Activated CD8-positive, alpha-beta T cell treated with anti-CD3 and anti-CD28 coated beads for 36 hours (primary cell): ENCODE results near the gene AIFM2. TPM values are rescaled to one million over a fixed set of nuclear protein-coding genes. Genes with fewer than 3 reads are reported as not detected.

Source experiments
- ATAC-seq: fragments of 200-7000 bp; cut with Tn5 transposase; one replicate; pipeline ENCODE4 v1.10.0; 2021; ENCODE audit warnings: mild to moderate bottlenecking, moderate library complexity
- CTCF ChIA-PET: fragments of 350-600 bp; sonication (Branson Sonifier 250); formaldehyde crosslinking; loops from one replicate; lab custom pipeline; 2021; ENCODE audit warnings: antibody characterized with exemption; lab: Charles Lee
- POLR2A ChIA-PET: fragments of 350-600 bp; sonication (Branson Sonifier 250); formaldehyde crosslinking; loops from one replicate; lab custom pipeline; 2021; ENCODE audit warnings: antibody characterized with exemption; lab: Charles Lee
- DNase-seq: peaks from one replicate; pipeline ENCODE4 v3.0.0-alpha.2; 2020
- H3K27ac Mint-ChIP-seq: one replicate; pipeline ENCODE4 v1.8.0; 2021; ENCODE audit warnings: mild to moderate bottlenecking, mixed read lengths
- H3K27me3 Mint-ChIP-seq: one replicate; pipeline ENCODE4 v1.8.0; 2021; ENCODE audit warnings: mixed read lengths
- H3K36me3 Mint-ChIP-seq: one replicate; pipeline ENCODE4 v1.8.0; 2021; ENCODE audit warnings: low read depth, mixed read lengths
- H3K4me1 Mint-ChIP-seq: one replicate; pipeline ENCODE4 v1.8.0; 2021; ENCODE audit warnings: low read depth, mixed read lengths
- H3K4me3 Mint-ChIP-seq: one replicate; pipeline ENCODE4 v1.8.0; 2021; ENCODE audit warnings: mild to moderate bottlenecking, moderate library complexity, mixed read lengths
- H3K9me3 Mint-ChIP-seq: one replicate; pipeline ENCODE4 v1.8.0; 2021; ENCODE audit warnings: mixed read lengths
- CTCF ChIP-seq: fragments of 200-600 bp; IDR thresholded peaks from one replicate; pipeline ENCODE4 v1.8.0; 2022; ENCODE audit warnings: antibody characterized with exemption, mild to moderate bottlenecking
- intact Hi-C: fragments of 100-400 bp; cut with micrococcal nuclease; formaldehyde crosslinking; loops from one replicate; pipeline ENCODE4 v1.10.0; 2022
- total RNA-seq, 2 experiments: library from RNA; stranded (reverse); gene quantifications; one replicate each; pipeline ENCODE4 v1.2.3, GENCODE V29; 2021

AIFM2 gene
- total RNA-seq, 2 experiments from 2014 or later, result 6.3 to 8.2 TPM

GRCh38 chr10:70090951-70091350 lies 41.7 kb downstream of the AIFM2 start:
- POLR2A ChIA-PET, result no interaction called here
- no peak for ATAC-seq
- peaks cover 4% of the 10 kb centered on the region for H3K36me3 Mint-ChIP-seq

GRCh38 chr10:70090013-70090412 lies 42.6 kb downstream of the AIFM2 start:
- H3K27ac Mint-ChIP-seq, result no peak overlapping the region
- TF ChIP-seq CTCF, result no peak

More at GRCh38 chr10:70090951-70091350, 41.7 kb downstream of the AIFM2 start:
- H3K27me3 Mint-ChIP-seq, result no peaks in the 10 kb centered on the region
- intact Hi-C loops, result no loop called here
- H3K27ac Mint-ChIP-seq, result no peak overlapping the region
- no peak overlapping the region for H3K4me3 Mint-ChIP-seq
- H3K9me3 Mint-ChIP-seq, result no peaks in the 10 kb centered on the region
- no peak for TF ChIP-seq CTCF
- CTCF ChIA-PET, result interaction anchor here (1.2 to 7.5 kb wide), 2 partner anchors 17 to 26 kb away, joined by 4 to 99 read pairs; no protein-coding TSS in a partner anchor
- no peak for DNase-seq
- peaks cover 38% of the 10 kb centered on the region for H3K4me1 Mint-ChIP-seq

GRCh38 chr10:70088308-70088698 lies 44.3 kb downstream of the AIFM2 start:
- ATAC-seq, result no peak
- Mint-ChIP-seq H3K4me1 (peaks cover 17% of the 10 kb centered on the region), H3K9me3 (no peaks in the 10 kb centered on the region), H3K4me3 (no peak overlapping the region), H3K27me3 (no peaks in the 10 kb centered on the region), H3K36me3 (no peaks in the 10 kb centered on the region), H3K27ac (no peak overlapping the region)
- intact Hi-C loops, result no loop called here
- POLR2A ChIA-PET, result no interaction called here
- DNase-seq, result no peak
- CTCF ChIA-PET, result interaction anchor here (1.0 kb wide), 1 partner anchor 28 kb away, joined by 4 read pairs; no protein-coding TSS in a partner anchor
- TF ChIP-seq CTCF, result no peak

More at GRCh38 chr10:70090013-70090412, 42.6 kb downstream of the AIFM2 start:
- DNase-seq (no peak), ATAC-seq (no peak)
- Mint-ChIP-seq H3K27me3 (no peaks in the 10 kb centered on the region), H3K9me3 (no peaks in the 10 kb centered on the region), H3K4me1 (peaks cover 33% of the 10 kb centered on the region), H3K36me3 (peaks cover 3% of the 10 kb centered on the region), H3K4me3 (no peak overlapping the region)
- POLR2A ChIA-PET, result no interaction called here
- intact Hi-C loops, result no loop called here
- CTCF ChIA-PET, result interaction anchor here (0.7 to 1.2 kb wide), 2 partner anchors 18 to 25 kb away, joined by 3 to 4 read pairs; no protein-coding TSS in a partner anchor

- intact Hi-C loops, result no loop called here
- no peaks in the 10 kb centered on the region for H3K36me3 Mint-ChIP-seq
- H3K27ac Mint-ChIP-seq, result no peak overlapping the region
- TF ChIP-seq CTCF, result no peak
- no peak overlapping the region for H3K4me3 Mint-ChIP-seq
- ATAC-seq (no peak), DNase-seq (no peak)
- no peaks in the 10 kb centered on the region for H3K9me3 Mint-ChIP-seq
- no peaks in the 10 kb centered on the region for H3K27me3 Mint-ChIP-seq
- POLR2A ChIA-PET, result no interaction called here
- peaks cover 13% of the 10 kb centered on the region for H3K4me1 Mint-ChIP-seq
- CTCF ChIA-PET, result interaction anchor here (1.0 kb wide), 1 partner anchor 28 kb away, joined by 4 read pairs; no protein-coding TSS in a partner anchor
Observed at GRCh38 chr10:70087616-70088307, 44.9 kb downstream of the AIFM2 start.

- Mint-ChIP-seq H3K27ac (no peak overlapping the region), H3K9me3 (no peaks in the 10 kb centered on the region), H3K27me3 (no peaks in the 10 kb centered on the region), H3K4me3 (no peak overlapping the region), H3K4me1 (no peaks in the 10 kb centered on the region), H3K36me3 (no peaks in the 10 kb centered on the region)
- ChIA-PET POLR2A (no interaction called here), CTCF (interaction anchor here (4.2 kb wide), 1 partner anchor 31 kb away, joined by 18 read pairs; no protein-coding TSS in a partner anchor)
- TF ChIP-seq CTCF, result no peak
- no peak for ATAC-seq
- intact Hi-C loops, result no loop called here
- DNase-seq, result no peak
Observed at GRCh38 chr10:70085975-70086613, 46.5 kb downstream of the AIFM2 start.
